Transverse colon (tissue), 3 donors: ENCODE measurements around the gene NFASC.

Experiments
- EP300 ChIP-seq: sonication (generic); formaldehyde crosslinking; IDR thresholded peaks from one replicate; pipeline ENCODE4 v1.6.1; 2017; ENCODE audit warnings: antibody characterized with exemption, low read depth
- POLR2A ChIP-seq: fragments of 450-650 bp; IDR thresholded peaks from one replicate; pipeline ENCODE4 v1.6.1; 2016; ENCODE audit warnings: antibody characterized with exemption, mild to moderate bottlenecking, moderate library complexity
- TF ChIP-seq, protein P1 (sequence below), 5 experiments: fragments of 200-600 bp in 3 of 5; fragments of 450-650 bp in 2 of 5; sonication (generic) in 3 of 5; IDR thresholded peaks; 1 replicate in 2 of 5; 2 replicates in 3 of 5; pipeline ENCODE4 v1.5.1; 2016 to 2017; ENCODE audit warnings: antibody characterized with exemption in 5 of 5, inconsistent platforms in 3 of 5, mild to moderate bottlenecking in 2 of 5, moderate library complexity in 1 of 5

- TF ChIP-seq POLR2A (no peak), EP300 (no peak)
- TF ChIP-seq, protein P1, sequence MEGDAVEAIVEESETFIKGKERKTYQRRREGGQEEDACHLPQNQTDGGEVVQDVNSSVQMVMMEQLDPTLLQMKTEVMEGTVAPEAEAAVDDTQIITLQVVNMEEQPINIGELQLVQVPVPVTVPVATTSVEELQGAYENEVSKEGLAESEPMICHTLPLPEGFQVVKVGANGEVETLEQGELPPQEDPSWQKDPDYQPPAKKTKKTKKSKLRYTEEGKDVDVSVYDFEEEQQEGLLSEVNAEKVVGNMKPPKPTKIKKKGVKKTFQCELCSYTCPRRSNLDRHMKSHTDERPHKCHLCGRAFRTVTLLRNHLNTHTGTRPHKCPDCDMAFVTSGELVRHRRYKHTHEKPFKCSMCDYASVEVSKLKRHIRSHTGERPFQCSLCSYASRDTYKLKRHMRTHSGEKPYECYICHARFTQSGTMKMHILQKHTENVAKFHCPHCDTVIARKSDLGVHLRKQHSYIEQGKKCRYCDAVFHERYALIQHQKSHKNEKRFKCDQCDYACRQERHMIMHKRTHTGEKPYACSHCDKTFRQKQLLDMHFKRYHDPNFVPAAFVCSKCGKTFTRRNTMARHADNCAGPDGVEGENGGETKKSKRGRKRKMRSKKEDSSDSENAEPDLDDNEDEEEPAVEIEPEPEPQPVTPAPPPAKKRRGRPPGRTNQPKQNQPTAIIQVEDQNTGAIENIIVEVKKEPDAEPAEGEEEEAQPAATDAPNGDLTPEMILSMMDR (IDR thresholded peaks at IDR 0.05) = no peak
Measured at GRCh38 chr1:205025239-205025638, 154.6 kb downstream of the NFASC start.
